IPS DF 19.7 (cell line): Measurements from ENCODE around the gene SLC23A1.
"Not testable (repeated sequence)": the region's sequence is repeated elsewhere in the genome, so short reads cannot be mapped to it uniquely, and the experiment has no call there.

Experiments
- DNase-seq: peaks from one replicate; pipeline ENCODE4 v3.0.0-alpha.2; 2013; ENCODE audit warnings: low read depth, low spot score

SLC23A1 gene

DNA sequence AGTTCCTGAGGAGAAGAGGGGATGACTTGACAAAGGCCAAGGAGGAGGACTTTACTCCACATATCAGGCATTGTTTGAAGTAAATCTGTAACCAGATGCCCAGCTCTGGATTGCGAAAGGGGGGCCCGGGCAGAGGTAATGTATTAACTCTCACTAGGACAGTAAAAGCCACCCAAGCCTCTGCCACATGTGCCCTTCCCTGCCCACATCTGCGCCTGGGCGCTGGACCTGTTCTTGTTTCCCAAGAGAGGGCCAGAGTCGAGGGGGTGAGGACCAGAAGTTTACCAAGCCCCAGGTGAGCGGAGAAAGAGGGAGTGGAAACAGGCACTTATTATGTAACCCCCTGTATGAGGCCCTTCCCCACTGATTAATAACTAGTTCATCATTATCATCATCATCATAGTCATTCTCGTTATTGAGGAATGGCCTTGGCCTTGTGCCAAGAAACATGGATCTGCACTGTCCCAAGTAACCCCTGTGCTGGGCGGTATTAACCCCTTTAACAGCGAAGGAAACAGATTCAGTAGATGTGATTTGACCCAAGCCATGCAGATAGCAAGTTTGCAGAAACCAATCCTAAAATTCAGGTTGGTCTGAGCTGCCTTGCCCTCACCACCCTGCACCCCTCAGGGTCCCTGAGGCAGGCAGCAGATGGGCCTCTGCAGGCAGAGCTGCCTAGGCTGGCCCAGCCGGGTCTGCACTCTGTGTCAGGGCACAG is at the start of gene SLC23A1:
TSS of gene SLC23A1 (minus strand) at position 23 of the 718 bp plus-strand sequence. CDS start 44 bp downstream, outside the sequence.
- DNase-seq = no peak

GRCh38 chr5:139431706-139432105 is 48.6 kb upstream of the SLC23A1 start:
- no peak for DNase-seq

DNA sequence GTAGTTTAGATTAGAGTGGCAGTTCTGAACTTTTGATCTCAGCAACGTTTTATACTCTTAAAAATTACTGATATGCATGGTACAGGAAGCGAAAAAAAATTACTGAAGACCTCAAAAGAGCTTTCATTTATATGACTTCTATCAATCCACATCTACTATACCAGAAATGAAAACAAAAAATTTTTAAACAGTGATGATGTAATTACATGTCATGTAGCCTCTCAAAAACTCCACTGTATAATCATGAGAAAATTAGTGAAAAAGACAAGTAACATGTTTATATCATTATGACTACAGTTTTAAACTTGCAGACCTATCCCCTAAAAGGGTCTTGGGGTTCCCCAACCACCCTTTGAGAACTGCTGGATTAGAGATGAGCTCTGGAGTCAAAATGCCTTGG is 46.9 kb upstream of the SLC23A1 start:
- DNase-seq = no peak

DNA sequence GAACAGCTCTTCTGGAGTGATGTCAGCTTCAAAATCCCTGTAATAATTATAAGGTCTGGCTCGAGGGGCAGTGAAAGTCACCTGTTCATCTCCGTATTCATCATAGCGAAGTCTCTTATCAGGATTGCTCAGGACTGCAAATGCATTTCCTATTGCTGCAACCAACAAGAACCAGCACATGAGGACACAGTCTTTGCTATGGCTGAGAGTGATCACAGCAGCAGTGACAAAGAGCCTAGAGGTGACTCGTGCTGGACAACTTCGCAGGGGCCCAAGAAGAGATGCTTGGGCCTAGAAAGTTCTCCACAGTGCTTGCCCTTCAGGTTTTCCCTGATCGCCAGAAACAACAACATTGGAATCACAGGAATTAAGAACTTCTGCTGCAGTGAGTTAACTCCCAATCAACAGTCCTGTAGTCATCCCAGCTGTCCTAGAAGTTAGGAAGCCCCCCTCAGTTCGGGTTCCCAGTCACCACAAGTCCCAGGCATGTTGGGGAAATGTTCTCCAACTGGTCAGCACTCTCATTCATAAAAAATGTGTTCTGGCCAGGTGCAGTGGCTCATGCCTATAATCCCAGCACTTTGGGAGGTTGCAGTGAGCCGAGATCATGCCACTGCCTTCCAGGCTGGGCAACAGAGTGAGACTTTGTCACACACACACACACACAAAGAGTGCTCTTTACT is 43.2 kb upstream of the SLC23A1 start:
- no peak for DNase-seq

DNA sequence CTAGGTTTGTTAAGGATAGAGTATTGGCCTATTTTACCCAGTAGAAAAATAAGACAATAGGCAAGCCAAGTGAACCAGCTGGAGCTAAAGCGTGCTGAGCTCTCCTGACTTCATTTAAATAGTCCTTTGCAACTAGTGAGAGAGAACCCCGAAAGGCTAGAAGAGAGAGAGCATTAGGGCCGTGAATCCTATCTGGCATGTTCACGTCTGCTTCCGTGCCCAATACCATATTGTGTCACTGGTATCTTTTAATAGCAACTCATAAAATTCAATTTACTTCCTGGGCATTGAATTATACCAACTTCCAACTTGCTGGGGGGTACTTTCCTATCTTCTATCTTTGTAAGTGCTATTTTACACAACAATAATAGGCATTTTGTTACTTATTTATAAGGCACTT is 42.4 kb upstream of the SLC23A1 start:
- no peak for DNase-seq

GRCh38 chr5:139422307-139422893 is 39.3 kb upstream of the SLC23A1 start:
- peak; percentile 40 for DNase-seq

- no peak for DNase-seq
Measured at GRCh38 chr5:139419226-139420192, 36.4 kb upstream of the SLC23A1 start.

DNA sequence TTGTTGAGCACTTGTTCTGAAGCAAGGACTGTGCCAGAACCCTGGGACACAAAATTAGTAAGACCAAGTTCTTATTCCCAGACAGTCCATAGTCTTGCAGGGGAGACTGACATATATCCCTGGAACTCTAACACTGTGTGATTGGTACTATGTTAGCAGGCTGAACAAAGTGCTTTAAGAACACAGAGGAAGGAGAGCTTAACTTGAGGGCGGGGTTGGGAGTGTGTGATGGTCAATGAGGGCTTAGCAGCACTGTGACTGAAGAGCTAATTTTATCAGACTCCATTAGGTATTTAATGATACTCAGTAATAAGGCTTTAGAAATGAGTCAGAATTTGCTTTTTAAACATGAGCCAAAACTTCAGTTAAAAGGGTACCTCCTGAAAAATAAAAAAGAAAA is 35.7 kb upstream of the SLC23A1 start:
- no peak for DNase-seq

- DNase-seq = no peak
Measured at GRCh38 chr5:139417214-139417613, 34.1 kb upstream of the SLC23A1 start.

DNA sequence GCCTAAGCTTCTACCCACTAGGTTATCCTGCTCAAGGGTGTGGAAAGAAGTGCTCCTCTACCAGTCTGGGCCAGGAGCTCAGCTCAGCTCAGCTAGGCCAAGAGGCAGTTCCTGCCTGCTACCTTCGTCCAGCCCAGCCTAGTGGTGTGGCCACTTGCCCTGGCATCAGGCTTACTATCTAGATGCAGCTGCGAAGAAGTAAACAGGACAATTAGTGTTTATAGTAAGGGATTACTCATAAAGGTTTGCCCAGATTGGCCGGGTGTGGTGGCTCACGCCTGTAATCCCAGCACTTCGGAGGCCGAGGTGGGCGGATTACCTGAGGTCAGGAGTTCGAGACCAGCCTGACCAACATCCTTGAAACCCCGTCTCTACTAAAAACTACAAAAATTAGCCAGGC is 33.6 kb upstream of the SLC23A1 start:
- no peak for DNase-seq

GRCh38 chr5:139415869-139416268 is 32.8 kb upstream of the SLC23A1 start:
- no peak for DNase-seq

GRCh38 chr5:139415221-139415861 is 32.2 kb upstream of the SLC23A1 start:
- no peak for DNase-seq

- no peak for DNase-seq
Measured at GRCh38 chr5:139414581-139415130, 31.6 kb upstream of the SLC23A1 start.

GRCh38 chr5:139413963-139414362 is 30.9 kb upstream of the SLC23A1 start:
- no peak for DNase-seq

- DNase-seq = no peak
Measured at GRCh38 chr5:139413153-139413552, 30.1 kb upstream of the SLC23A1 start.

GRCh38 chr5:139410993-139411828 is 28.1 kb upstream of the SLC23A1 start:
- DNase-seq = no peak

DNA sequence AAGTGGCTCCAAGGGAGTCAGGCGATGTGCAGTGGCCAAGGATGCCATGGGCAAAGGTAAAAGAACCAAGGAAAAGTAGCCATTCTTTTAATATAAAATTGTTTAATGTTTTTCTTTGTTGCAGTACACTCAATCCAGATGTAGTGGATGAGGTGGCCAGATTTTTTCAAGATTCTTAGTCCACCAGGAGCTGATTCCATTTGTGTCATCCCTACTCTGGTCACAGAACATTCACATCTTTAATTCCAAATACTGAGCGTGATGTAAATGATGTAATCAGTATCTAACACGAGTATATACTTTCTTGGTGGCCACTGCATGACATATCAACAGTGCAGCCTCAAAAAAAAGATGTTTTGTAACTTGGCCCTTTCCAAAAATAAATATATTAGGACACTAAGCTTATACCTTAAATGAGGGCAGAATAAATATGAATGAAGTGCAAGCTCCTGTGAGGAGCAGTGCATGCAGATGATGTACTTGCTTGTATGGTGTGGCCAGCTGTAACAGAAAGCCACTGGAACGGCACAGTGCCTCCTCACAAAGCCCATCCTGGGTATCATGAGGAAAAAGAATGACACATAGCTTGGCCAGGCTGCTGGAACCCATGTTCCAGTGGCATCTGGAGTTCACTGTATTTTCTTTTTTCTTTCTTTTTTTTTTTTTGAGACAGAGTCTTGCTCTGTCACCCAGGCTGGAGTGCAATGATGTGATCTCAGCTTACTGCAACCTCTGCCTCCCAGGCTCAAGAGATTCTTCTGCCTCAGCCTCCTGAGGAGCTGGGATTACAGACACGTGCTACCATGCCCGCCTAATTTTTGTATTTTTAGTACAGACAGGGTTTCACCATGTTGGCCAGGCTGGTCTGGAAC is 27.3 kb upstream of the SLC23A1 start:
- DNase-seq = no peak

DNA sequence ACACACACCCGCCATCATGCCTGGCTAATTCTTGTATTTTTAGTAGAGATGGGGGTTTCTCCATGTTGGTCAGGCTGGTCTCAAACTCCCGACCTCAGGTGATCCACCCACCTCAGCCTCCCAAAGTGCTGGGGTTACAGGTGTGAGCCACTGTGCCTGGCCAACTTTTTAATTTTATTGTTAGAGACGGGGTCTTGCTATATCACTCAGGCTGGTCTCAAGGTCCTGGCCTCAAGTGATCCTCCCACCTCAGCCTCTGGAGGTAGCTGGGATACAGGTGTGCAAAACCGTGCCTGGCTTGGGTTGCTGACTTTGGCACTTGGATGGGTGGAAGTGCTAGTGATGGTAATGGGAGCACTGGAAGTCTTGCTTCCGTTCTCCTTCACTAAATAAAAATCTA is 26.0 kb upstream of the SLC23A1 start:
- DNase-seq = not testable (repeated sequence)

GRCh38 chr5:139408191-139408590 is 25.1 kb upstream of the SLC23A1 start:
- no peak for DNase-seq
